GM13977 (cell line): Measurements from ENCODE around the gene TACC2.
"Not testable (repeated sequence)": the region's sequence is repeated elsewhere in the genome, so short reads cannot be mapped to it uniquely, and the experiment has no call there.

Source experiments
- DNase-seq: peaks from one replicate; pipeline ENCODE4 v3.0.0; 2012; ENCODE audit warnings: low spot score
- CTCF ChIP-seq: IDR thresholded peaks from 2 replicates; pipeline ENCODE4 v1.5.1; 2012; ENCODE audit warnings: mild to moderate bottlenecking, control low read depth; ENCODE audit not compliant: insufficient read depth; ENCODE audit errors: extremely low read depth, missing control alignments
- in situ Hi-C: fragments of 300-500 bp; cut with MboI; formaldehyde crosslinking; loops from one replicate; pipeline ENCODE4 v1.12.0; 2022; ENCODE audit warnings: low sequenced_read_pairs, low pct_unique_long_range_greater_than_20kb, mixed read lengths, inconsistent platforms; ENCODE audit not compliant: unreplicated experiment

The TACC2 gene

DNA sequence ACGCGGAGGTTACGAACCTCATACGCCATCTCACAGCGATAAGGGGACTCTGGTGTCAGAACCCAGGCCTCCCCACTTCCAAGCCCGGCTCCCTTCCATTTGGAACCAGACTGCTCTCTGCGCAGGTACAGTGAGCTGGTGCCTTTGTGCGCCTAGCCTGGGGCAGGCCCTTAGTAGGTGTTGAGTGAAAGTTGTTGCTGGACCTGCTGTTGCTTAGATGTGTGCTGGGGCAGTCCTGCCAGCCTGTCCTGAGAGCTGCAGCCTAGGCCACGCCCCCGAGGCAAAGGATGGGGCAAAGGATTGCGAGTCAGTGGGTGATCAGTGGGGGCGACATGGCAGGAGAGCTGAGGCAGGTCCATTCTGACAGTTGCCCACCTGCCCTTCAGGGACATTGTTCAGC lies 209.7 kb downstream of the TACC2 start:
- DNase-seq, result no peak
- in situ Hi-C loops, result no loop called here
- no peak for TF ChIP-seq CTCF

DNA sequence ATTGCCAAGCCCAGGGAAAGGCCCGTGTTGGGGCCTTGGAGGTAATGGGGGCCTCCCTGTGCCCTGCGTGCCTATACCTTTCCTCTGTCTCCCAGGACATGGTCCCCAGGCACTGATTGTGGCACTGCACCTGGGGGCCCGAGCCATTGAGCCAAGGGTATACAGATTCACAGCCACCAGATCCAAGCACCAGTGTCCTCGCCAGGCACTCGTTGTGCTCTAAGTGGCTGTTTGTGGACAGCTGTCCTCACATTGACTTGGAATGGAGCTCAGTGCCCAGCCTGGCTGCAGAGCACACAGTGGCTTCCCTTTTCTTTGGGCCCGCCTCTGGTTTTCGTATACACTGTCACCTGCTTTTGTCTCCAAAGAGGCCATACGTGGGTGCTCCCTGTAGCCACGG lies 210.1 kb downstream of the TACC2 start:
- DNase-seq, result no peak
- TF ChIP-seq CTCF, result no peak
- in situ Hi-C loops, result no loop called here

GRCh38 chr10:122199689-122200088 lies 210.7 kb downstream of the TACC2 start:
- no peak for TF ChIP-seq CTCF
- DNase-seq, result no peak

GRCh38 chr10:122201401-122201800 lies 212.4 kb downstream of the TACC2 start:
- no peak for DNase-seq
- in situ Hi-C loops, result no loop called here
- no peak for TF ChIP-seq CTCF

More at GRCh38 chr10:122199689-122200088, 210.7 kb downstream of the TACC2 start:
- in situ Hi-C loops, result no loop called here

- in situ Hi-C loops, DNase-seq: not testable (repeated sequence)
Measured at GRCh38 chr10:122203180-122203579, 214.2 kb downstream of the TACC2 start.

- in situ Hi-C loops, result no loop called here
- TF ChIP-seq CTCF, result no peak
- no peak for DNase-seq
Measured at GRCh38 chr10:122204691-122205489, 215.9 kb downstream of the TACC2 start.

DNA sequence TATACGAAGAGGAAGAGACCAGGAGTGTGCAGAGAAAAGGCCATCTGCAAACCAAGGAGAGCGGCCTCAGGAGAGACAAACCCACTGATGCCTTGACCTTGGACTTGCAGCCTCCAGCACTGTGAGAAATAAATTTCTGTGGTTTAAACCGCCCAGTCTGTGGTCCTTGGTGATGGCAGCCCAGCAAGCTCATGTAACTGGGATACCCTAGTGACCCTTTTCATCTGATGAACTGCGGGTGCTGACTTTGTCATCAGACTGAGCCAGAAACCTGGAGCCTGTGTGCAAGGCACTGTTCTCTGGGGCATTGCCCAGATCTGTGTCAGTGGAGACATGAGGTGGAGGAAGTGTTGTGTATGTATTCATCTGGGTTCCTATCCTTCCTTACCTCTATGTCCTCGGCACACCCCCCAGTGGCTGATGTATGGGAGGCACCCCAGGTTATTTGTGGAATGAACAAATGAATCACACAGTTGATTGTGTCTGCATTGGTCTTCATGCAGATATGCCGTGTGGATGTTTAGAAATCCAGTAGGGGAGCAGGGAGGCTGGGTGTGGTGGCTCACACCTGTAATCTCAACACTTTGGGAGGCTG lies 217.6 kb downstream of the TACC2 start:
- in situ Hi-C loops, result no loop called here
- DNase-seq, result no peak
- no peak for TF ChIP-seq CTCF
